Urothelium cell line (cell line): ENCODE results near the gene NOTCH1.

Experiments
- DNase-seq: peaks from one replicate; pipeline ENCODE4 v3.0.0; 2011; ENCODE audit warnings: low spot score, mixed read lengths
- FAIRE-seq: peaks from 2 replicates; lab custom pipeline; 2011; peaks lifted over from hg19 to GRCh38; lab: Jason Lieb, UNC

The NOTCH1 gene

GRCh38 chr9:136518623-136519022, 27.2 kb downstream of the NOTCH1 start:
- no peak for FAIRE-seq

GRCh38 chr9:136517950-136518349, 27.9 kb downstream of the NOTCH1 start:
- DNase-seq (no peak), FAIRE-seq (no peak)

More at GRCh38 chr9:136518623-136519022, 27.2 kb downstream of the NOTCH1 start:
- no peak for DNase-seq

GRCh38 chr9:136517012-136517743, 28.7 kb downstream of the NOTCH1 start:
- FAIRE-seq, result no peak
- no peak for DNase-seq

- no peak for DNase-seq
- FAIRE-seq, result no peak
Measured at GRCh38 chr9:136516191-136516654, 29.6 kb downstream of the NOTCH1 start.

GRCh38 chr9:136515276-136515675, 30.6 kb downstream of the NOTCH1 start:
- DNase-seq, result no peak
- no peak for FAIRE-seq

- DNase-seq (no peak), FAIRE-seq (no peak)
Measured at GRCh38 chr9:136514022-136514714, 31.7 kb downstream of the NOTCH1 start.

GRCh38 chr9:136513191-136513590, 32.7 kb downstream of the NOTCH1 start:
- FAIRE-seq (no peak), DNase-seq (no peak)

GRCh38 chr9:136512651-136513071, 33.2 kb downstream of the NOTCH1 start:
- peak; percentile 32 for FAIRE-seq
- peak; percentile 60 for DNase-seq

- DNase-seq (no peak), FAIRE-seq (no peak)
Measured at GRCh38 chr9:136511670-136512592, 33.9 kb downstream of the NOTCH1 start.

GRCh38 chr9:136511144-136511669, 34.6 kb downstream of the NOTCH1 start:
- DNase-seq, result no peak
- no peak for FAIRE-seq

GRCh38 chr9:136510561-136510960, 35.3 kb downstream of the NOTCH1 start:
- DNase-seq (no peak), FAIRE-seq (no peak)

- DNase-seq (no peak), FAIRE-seq (no peak)
Measured at GRCh38 chr9:136509549-136509948, 36.3 kb downstream of the NOTCH1 start.

- DNase-seq, result no peak
- no peak for FAIRE-seq
Measured at GRCh38 chr9:136508729-136509500, 36.9 kb downstream of the NOTCH1 start.

GRCh38 chr9:136507992-136508375, 37.9 kb downstream of the NOTCH1 start:
- no peak for DNase-seq
- no peak for FAIRE-seq

GRCh38 chr9:136507221-136507991, 38.4 kb downstream of the NOTCH1 start:
- FAIRE-seq (no peak), DNase-seq (no peak)

- DNase-seq, result no peak
- no peak for FAIRE-seq
Measured at GRCh38 chr9:136506425-136506824, 39.4 kb downstream of the NOTCH1 start.

- FAIRE-seq, result no peak
- DNase-seq, result no peak
Measured at GRCh38 chr9:136505406-136506403, 40.1 kb downstream of the NOTCH1 start.
